Activated CD8-positive, alpha-beta T cell treated with anti-CD3 and anti-CD28 coated beads for 36 hours (primary cell): ENCODE results near the gene ASCL4. TPM values are rescaled to one million over a fixed set of nuclear protein-coding genes. Genes with fewer than 3 reads are reported as not detected.

Source experiments
- ATAC-seq: fragments of 200-7000 bp; cut with Tn5 transposase; one replicate; pipeline ENCODE4 v1.10.0; 2021; ENCODE audit warnings: mild to moderate bottlenecking, moderate library complexity
- CTCF ChIA-PET: fragments of 350-600 bp; sonication (Branson Sonifier 250); formaldehyde crosslinking; loops from one replicate; lab custom pipeline; 2021; ENCODE audit warnings: antibody characterized with exemption; lab: Charles Lee
- POLR2A ChIA-PET: fragments of 350-600 bp; sonication (Branson Sonifier 250); formaldehyde crosslinking; loops from one replicate; lab custom pipeline; 2021; ENCODE audit warnings: antibody characterized with exemption; lab: Charles Lee
- DNase-seq: peaks from one replicate; pipeline ENCODE4 v3.0.0-alpha.2; 2020
- H3K27ac Mint-ChIP-seq: one replicate; pipeline ENCODE4 v1.8.0; 2021; ENCODE audit warnings: mild to moderate bottlenecking, mixed read lengths
- H3K27me3 Mint-ChIP-seq: one replicate; pipeline ENCODE4 v1.8.0; 2021; ENCODE audit warnings: mixed read lengths
- H3K36me3 Mint-ChIP-seq: one replicate; pipeline ENCODE4 v1.8.0; 2021; ENCODE audit warnings: low read depth, mixed read lengths
- H3K4me1 Mint-ChIP-seq: one replicate; pipeline ENCODE4 v1.8.0; 2021; ENCODE audit warnings: low read depth, mixed read lengths
- H3K4me3 Mint-ChIP-seq: one replicate; pipeline ENCODE4 v1.8.0; 2021; ENCODE audit warnings: mild to moderate bottlenecking, moderate library complexity, mixed read lengths
- H3K9me3 Mint-ChIP-seq: one replicate; pipeline ENCODE4 v1.8.0; 2021; ENCODE audit warnings: mixed read lengths
- CTCF ChIP-seq: fragments of 200-600 bp; IDR thresholded peaks from one replicate; pipeline ENCODE4 v1.8.0; 2022; ENCODE audit warnings: antibody characterized with exemption, mild to moderate bottlenecking
- intact Hi-C: fragments of 100-400 bp; cut with micrococcal nuclease; formaldehyde crosslinking; loops from one replicate; pipeline ENCODE4 v1.10.0; 2022
- total RNA-seq, 2 experiments: library from RNA; stranded (reverse); gene quantifications; one replicate each; pipeline ENCODE4 v1.2.3, GENCODE V29; 2021

The ASCL4 gene
- total RNA-seq, 2 experiments from 2014 or later, result not detected

DNA sequence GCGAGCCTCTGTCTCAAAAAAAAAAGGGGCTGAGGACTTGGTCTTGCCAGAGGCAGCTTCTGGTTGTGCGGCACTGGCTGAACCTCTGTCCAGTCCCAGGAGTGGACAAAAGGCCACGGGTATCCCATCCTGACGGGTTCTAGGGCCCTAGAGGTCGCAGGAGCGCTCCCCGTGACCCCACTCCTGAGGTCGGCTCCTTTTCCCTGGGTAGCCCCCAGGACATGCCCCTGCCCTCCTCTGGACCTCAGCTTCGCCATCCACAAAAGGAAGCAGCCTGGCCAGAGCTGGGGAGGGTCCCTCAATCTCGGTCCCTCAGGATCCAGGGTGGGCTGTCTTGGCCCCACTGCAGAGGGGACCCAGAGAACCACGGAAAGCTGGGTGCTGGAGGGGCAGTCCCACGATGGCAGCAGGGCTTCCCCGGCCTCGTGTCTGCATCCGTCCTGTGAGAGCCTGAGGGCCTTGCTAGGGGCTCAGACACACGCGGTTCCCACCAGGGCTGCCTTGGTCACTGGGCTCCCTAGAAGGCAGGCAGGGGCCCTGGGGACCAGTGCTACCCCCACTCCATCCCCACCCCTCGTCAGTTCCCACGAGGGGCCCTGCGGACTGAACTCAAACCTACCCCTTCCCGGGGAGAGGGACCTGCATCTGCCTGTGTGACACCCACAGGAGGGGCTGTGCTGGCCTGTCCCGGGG, 31.1 kb downstream of the ASCL4 start:
- ATAC-seq (no peak), DNase-seq (no peak)

DNA sequence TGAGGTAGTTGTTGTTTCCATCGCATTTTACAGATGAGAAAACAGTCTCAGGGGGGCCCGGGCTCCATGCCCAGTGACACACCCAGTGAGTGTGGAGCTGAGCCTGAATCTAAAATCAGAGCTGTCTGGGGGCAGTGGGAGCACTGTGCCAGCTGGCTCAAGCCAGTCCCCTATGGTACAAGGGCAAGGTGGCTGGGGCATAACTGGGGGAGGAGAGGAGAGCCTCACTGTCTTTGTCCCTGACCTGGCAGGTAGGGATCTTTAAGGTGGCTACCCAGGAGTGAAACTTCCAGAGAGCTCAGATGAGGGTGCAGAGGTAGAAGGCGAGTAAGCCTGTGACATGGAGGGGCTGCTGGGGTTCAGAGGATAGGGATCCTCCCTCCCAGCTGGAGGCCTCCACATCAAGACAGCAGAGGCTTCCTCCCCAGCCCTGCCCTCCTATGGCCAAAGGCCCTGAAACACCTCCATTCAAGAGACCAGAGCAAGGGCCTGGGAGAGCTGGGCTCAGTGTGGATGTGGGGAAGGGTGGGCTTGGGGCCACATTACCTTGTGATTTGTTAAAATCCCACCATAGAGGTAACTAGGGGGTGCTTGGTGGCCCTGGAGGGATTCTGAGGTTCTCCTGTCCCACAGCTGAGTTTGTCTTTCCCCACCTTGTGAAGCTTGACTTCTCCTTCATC, 33.1 kb downstream of the ASCL4 start:
- no peak for ATAC-seq
- Mint-ChIP-seq H3K4me3 (no peak overlapping the region), H3K27ac (no peak overlapping the region), H3K4me1 (no peaks in the 10 kb centered on the region), H3K9me3 (no peaks in the 10 kb centered on the region), H3K27me3 (no peaks in the 10 kb centered on the region), H3K36me3 (no peaks in the 10 kb centered on the region)
- ChIA-PET CTCF (no interaction called here), POLR2A (no interaction called here)
- no peak for TF ChIP-seq CTCF
- no peak for DNase-seq
- intact Hi-C loops, result no loop called here

More for the DNA sequence above, 31.1 kb downstream of the ASCL4 start:
- no peak for TF ChIP-seq CTCF
- Mint-ChIP-seq H3K4me1 (no peaks in the 10 kb centered on the region), H3K36me3 (no peaks in the 10 kb centered on the region), H3K27me3 (peaks cover 3% of the 10 kb centered on the region), H3K9me3 (no peaks in the 10 kb centered on the region), H3K4me3 (no peak overlapping the region), H3K27ac (no peak overlapping the region)
- ChIA-PET CTCF (no interaction called here), POLR2A (no interaction called here)
- intact Hi-C loops, result no loop called here

DNA sequence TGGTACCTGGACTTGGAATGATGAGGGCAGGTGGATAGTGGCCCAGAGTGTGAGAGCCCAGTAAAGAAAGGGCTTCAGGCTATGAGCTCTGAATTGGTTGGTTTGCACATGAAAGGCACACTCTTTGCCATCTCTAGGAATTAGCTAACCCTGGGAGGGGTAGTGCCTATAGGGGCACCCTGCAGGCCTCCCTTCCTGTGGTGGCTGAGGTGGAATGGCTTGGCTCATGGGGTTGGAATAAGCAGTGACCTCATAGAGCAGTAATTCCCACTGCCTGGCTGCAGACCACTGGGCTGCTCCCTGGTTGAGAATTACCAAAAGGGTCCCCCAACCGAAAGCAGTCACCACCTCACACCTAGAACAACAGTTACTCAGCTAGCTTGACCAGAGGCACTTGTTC, 42.7 kb downstream of the ASCL4 start:
- POLR2A ChIA-PET, result interaction anchor here (0.7 kb wide), 1 partner anchor 33 kb away, joined by 3 read pairs; no protein-coding TSS in a partner anchor

DNA sequence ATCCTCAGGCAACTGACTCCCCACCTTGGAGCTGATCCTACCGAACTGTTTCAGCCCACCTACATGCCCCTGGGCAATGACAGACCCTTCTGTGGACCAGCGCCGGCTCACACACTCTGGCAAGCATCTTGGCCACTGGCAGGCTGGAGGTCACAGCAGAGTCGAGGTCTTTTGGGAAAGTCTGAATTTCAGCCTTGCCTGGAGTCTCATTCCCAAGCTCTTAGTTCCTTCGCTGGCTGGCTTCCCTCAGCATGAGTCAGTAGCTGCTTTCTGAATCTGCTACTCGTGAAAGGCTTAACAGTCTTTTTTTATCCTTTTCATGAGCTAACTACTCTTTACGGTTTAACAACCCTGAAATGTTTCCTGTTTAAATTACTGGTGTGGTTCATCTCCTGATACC, 44.5 kb downstream of the ASCL4 start:
- ATAC-seq, result no peak
- Mint-ChIP-seq H3K4me1 (no peaks in the 10 kb centered on the region), H3K9me3 (peaks cover 12% of the 10 kb centered on the region), H3K27me3 (peaks cover 2% of the 10 kb centered on the region), H3K4me3 (no peak overlapping the region), H3K27ac (no peak overlapping the region), H3K36me3 (no peaks in the 10 kb centered on the region)
- POLR2A ChIA-PET, result no interaction called here
- intact Hi-C loops, result no loop called here
- CTCF ChIA-PET, result no interaction called here
- no peak for DNase-seq
- TF ChIP-seq CTCF, result no peak

More for the DNA sequence above, 42.7 kb downstream of the ASCL4 start:
- DNase-seq, result no peak
- H3K27ac Mint-ChIP-seq, result no peak overlapping the region
- H3K9me3 Mint-ChIP-seq, result peaks cover 12% of the 10 kb centered on the region
- no peaks in the 10 kb centered on the region for H3K36me3 Mint-ChIP-seq
- ATAC-seq, result no peak
- no peak for TF ChIP-seq CTCF
- peaks cover 2% of the 10 kb centered on the region for H3K27me3 Mint-ChIP-seq
- H3K4me3 Mint-ChIP-seq, result no peak overlapping the region
- intact Hi-C loops, result no loop called here
- CTCF ChIA-PET, result no interaction called here
- no peaks in the 10 kb centered on the region for H3K4me1 Mint-ChIP-seq

DNA sequence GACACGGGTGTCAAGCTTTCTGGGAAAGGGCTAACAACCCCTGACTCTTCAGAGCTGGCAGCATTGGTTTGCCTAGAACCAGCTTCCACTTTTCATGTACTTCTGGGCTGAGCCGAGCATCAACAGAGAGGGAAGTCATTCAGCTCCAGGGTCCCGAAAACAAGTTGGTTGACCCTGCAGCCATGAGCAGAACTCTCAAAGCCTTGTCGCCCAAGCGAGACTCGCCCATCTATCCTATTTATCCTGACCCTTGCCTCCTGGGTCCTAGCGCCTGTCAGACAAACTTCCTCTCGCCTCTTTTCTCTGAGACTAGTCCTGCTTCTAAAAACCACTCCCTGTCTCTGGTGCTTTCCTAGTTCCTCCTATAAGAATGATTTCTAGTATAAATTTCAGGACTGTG, 47.9 kb downstream of the ASCL4 start:
- CTCF ChIA-PET, result no interaction called here
- no peak overlapping the region for H3K27ac Mint-ChIP-seq
- peaks cover 26% of the 10 kb centered on the region for H3K9me3 Mint-ChIP-seq
- TF ChIP-seq CTCF, result no peak
- ATAC-seq (no peak), DNase-seq (no peak)
- peaks cover 2% of the 10 kb centered on the region for H3K27me3 Mint-ChIP-seq
- POLR2A ChIA-PET, result no interaction called here
- no peaks in the 10 kb centered on the region for H3K36me3 Mint-ChIP-seq
- H3K4me3 Mint-ChIP-seq, result no peak overlapping the region
- no peaks in the 10 kb centered on the region for H3K4me1 Mint-ChIP-seq
- intact Hi-C loops, result no loop called here
